Suppressor macrophage treated with lipopolysaccharide for 1 hour (primary cell): ENCODE measurements around the gene RNF144B.
"Not testable (repeated sequence)": the region's sequence is repeated elsewhere in the genome, so short reads cannot be mapped to it uniquely, and the experiment has no call there.

Experiments
- DNase-seq, 3 donors: peaks; one replicate each; pipeline ENCODE4 v3.0.0-alpha.2; 2020 to 2022

The RNF144B gene

DNA sequence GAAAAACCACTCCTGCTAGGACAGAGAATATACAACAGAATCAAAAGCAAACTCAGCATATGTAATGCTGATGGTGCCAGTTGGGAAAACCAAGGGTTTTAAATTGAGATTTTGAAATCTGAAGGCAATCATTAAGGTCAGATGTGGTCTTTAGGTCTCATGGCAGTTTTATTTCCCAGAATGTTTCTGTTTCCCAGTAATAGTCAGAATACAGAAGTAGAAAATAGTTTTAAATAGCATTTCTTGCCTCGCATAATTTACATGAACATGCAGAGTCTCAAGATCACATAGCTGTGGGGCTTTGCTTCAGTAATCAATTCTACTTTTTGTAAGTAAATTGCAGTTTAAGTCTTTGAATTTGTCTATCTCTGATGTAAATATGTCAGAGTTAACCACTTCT is 58.1 kb downstream of the RNF144B start:
- DNase-seq, result peak; percentile 36 to 86 (median 71)

DNA sequence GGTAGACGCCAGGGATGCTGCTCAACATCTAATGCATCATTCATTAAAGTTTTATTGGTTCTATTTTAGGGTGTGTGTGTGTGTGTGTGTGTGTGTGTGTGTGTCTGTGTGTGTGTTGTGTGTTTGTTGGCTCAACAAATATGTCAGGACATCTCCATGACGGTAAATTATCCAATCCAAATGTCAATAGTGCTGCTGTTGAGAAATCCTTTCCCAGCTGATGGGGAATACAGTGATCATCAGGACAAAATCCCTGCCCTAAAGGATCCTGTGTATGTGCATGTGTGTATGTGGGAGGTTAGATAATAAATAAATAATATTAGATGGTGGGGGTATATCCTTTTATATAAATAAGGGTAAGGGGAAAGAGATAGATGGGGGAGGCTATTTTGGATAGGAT is 59.6 kb downstream of the RNF144B start:
- no peak for DNase-seq

DNA sequence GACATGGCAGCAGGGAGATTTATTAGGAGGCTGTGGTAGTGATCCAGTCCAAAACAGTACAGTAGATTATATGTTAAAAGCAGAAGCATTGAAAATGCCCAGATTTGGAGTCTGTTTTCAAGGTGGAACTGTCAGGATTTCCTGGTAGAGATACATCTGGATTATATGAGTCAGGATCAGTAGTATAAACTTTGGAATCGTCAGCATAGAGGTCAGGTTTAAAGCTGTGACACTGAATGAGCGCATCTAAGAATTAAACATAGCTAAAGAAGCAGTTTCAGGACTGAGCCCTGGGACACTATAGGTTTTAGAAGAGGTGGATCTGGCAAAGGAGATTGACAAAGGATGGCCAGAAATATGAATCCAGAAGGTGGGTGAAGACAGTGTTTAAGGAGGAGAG is 60.4 kb downstream of the RNF144B start:
- no peak for DNase-seq

DNA sequence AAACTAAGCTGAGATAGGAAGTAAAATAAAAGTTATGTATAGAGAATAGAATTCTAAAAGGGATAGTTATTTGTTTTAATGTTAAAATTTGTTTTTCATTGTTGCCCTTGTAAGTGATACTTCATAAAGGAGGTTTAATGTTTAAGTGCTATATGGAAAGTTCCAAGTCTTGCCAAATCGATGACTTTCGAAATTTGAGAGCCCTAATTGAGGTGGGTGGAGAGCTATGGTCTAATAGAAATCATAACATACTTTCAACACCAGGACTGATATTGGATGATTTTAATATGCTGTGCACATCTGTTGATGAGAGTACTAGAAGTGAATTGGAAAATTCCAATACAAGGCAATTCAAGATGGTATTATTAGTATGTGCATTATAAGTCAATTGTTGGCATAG is 64.6 kb downstream of the RNF144B start:
- DNase-seq, result peak; percentile 43 to 65 (median 60)

DNA sequence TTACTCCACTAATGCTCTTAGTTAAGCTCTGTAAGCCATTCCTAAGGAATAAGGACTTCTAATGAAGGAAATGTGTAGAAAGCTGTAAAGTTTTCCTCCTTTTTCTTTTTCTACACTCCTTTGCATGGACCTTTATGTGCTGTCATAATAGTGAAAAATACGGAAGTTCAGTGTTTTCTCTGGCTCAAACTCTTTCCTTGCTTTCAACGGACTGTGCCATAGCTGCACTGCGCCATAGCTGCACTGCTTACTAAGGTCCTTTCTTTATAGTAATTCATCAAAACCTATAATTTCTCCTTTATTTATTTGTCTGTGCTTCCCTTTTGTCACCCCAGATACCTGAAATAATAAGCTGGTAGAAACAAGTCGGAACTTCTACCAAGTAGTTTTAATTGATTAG is 67.3 kb downstream of the RNF144B start:
- no peak for DNase-seq

DNA sequence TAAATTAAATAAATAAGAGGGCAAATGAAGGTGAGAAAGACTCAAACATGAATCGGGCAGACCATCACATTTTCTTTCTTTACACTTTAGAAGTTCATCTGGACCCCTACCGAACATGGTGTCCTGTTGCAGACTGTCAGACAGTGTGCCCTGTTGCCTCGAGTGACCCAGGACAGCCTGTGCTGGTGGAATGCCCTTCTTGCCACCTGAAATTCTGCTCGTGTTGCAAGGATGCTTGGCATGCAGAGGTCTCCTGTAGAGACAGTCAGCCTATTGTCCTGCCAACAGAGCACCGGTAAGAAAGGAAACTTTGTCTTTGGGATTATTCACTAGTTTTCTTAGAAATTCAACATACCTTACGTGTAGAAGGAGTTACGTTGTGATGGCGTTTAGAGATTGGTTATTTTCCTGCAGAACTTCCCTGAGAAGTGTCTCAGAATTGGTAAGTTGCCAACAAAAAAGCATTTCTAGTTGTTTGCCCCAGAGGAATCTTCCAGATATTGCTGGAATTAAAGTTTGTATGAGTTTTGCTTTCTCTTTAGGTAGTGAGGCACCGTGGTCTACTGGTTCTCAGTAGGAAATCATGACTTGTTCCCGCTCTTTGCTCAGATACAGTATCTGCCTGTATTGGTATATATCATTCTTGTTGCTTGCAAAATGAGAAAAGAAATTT is 70.1 kb downstream of the RNF144B start:
- peak in 1 of 3 donors; percentile 36 for DNase-seq

DNA sequence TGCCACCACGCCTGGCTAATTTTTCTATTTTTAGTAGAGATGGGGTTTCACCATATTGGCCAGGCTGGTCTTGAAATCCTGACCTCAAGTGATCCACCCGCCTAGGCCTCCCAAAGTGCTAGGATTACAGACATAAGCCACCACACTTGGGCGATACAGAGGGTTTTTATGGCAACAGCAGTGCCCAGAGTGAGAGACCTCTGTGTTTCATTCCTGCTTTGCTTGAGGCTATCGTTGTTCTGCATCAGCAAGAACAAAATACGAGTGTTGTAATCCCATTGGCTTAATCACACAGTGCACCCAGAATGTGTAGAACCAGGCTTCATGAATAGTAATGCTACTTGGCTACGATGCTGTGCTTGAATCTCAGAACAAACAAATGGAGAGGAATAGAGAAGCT is 70.9 kb downstream of the RNF144B start:
- not testable (repeated sequence) for DNase-seq

DNA sequence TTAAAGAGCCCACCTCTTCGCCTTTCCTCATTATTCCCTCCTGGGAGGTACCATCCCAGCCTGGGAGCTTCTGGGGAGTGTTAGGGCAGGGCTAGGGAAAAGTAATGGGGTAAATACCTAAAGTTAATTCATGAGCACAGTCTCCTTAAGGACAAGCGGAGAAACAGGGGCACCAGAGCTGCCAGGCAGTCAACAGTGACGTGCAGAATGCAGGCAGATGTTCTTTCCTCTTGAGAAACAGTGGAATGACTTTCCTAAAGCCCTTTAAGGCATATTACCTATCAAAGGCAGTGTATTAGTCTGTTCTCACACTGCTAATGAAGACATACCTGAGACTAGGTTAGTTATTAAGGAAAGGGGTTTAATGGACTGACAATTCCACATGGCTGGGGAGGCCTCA is 76.3 kb downstream of the RNF144B start:
- no peak for DNase-seq

DNA sequence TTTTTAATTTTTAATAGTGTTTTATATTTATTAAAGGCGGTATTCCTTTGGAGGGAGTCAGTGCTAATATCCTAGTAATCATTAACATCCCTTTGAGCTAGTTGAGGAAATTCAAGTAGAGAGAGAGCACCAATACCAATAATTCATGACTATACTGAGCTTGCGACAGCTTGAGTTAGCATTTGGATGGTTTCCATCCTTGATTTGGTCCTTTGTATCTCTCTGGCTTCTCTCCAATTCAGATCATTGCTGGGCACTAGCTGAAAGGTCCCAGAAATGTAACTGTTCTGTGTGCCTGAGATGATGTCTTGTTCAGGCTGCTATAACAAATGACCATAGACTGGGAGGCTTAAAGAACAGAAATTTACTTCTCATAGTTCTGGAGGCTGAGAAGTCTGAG is 77.0 kb downstream of the RNF144B start:
- no peak for DNase-seq

DNA sequence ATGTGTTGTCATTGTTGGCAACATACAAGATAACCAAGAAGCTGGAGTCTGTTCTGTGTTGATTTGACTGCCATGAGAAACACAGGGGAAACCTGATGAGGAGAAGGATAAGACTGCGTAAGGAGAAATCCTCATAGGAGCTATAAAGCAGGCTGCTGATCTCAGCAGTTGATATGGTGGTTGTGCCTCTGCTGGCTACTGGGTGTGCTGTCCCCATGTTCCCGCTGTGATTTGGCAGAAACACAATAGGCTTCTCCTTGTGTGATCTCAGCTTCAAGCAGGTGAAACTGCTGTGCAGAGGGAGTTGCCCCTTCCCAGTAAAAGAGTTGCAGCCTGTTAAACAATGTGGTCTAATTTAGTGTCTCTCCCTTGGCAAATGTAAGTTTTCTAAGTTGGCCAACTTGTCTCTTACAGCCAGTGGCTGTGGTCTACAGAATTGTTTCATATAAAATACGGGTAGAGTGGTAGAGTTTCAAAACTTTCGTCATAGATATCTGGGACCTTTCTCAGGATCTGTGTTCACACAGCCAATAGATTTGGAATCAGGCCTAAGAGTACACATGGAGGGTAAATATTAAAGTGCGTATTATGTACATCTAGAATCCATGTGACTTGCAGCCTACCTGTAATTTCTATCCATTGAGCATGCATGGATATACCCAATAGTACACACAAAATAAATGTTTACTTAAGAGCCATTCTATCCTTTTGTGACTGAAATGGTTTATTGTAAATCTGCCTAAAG is 78.4 kb downstream of the RNF144B start:
- no peak for DNase-seq

DNA sequence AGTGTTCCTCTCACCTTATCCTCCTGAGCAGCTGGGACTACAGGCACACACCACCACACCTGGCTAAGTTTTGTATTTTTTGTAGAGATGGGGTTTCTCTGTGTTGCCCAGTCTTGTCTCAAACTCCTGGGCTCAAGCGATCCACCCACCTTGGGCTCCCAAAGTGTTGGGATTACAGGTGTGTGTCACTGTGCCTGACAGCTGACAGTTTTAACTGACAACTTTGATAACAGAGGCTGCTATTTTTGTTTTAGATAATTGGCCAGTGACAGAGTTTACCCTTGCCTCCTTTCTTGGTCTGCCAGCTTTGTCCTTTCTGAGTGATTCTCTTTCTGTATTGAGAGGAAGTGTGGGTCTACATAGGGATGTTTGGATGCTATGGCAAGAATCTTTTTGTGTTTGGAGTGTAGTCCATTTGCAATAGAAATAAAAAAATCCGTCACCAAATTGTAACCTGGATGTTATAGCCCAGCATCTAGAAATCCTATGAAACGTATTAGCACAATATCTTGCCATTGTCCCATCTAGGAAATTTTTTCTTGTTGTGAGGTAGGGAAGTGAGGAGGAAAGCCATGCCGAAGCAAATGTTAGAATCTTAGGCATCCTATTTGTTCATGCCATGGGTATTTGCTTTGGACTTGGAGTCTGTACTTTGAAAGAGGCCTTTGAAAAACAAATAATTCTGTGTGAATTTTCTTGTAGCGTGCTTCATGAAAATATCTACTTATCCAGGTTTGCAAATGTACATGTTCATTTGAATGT is 80.8 kb downstream of the RNF144B start:
- no peak for DNase-seq

DNA sequence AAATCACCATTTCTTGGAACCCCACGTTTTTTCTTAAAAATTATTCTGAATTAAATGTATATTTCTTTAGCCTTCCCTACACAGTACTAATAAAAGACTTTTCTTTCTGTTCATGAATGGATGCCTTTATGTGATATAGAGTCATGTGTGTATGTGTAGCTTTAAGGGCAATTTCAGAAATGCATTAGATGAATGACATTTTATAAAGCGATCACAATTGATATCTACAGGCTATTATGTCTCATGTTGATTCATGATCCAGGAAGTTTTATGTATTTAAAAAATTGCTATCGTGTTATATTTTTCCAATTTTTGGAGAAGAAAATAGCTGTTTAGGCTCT is 81.3 kb downstream of the RNF144B start:
- no peak for DNase-seq

DNA sequence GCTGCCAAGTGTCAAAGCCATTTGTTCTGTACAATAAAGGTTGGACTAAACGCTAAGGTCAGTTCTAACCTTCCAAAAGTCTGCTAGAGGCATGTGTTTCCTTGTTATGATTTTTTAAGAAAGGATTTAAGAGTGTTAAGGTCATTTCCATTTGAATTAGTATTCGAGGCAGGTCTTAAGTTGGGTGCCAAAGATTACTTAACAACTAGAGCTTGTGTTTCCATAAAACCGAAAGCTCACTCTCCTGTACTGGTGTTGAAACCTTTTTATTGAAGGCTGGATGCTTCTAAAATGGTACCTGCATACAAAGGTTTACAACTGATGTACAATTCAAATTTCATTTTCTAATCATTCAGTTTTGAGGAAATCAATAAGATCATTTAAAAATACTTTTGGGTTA is 82.4 kb downstream of the RNF144B start:
- no peak for DNase-seq

DNA sequence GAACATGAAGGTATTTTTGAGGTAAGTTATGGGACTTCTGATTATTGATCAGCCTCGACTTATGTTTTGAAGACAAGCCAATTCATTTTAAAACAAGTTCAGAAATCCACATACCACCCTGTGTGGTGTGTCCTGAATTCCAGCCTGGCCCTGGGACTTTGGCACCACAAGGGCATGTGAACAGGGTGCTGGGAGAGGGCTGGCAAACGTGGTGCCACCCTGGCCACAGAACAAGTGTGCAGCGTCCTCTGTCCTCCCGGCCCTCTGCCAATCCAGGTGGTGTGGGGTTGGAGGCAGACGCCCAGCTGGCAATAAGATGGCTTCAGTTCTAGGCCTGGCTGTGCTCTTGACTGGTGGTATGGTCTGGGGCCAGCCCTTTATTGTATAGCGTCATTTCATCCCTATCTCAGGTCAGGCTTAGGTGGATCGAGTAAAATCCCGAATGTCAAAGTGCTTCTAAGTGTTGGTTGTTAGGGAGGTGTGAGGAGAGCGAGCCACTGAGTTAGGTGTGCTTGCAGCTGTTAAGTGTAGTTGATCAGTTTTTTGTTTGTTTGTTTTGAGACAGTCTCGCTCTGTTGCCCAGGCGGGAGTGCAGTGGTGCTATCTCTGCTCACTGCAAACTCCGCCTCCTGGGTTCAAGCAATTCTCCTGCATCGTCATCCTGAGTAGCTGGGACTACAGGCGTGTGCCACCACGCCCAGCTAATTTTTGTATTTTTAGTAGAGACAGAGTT is 84.2 kb downstream of the RNF144B start:
- no peak for DNase-seq

DNA sequence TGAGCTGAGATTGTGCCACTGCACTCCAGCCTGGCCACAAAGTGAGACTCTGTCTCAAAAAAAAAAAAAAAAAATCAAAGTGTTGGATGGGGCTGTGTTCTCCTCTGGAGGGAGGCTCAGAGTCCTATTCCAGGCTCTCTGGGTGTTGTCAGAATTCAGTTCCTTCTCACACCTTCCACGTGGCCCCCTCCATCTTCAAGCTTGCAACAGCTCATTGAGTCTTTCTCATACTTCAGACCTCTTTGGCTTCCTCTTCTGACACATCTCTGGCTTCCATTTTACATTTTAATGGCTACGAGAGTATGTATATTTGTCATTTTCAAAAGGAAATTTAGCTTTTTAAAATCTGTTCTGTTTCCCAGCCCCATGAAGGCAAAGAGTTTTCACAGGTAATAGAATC is 85.8 kb downstream of the RNF144B start:
- peak; percentile 40 to 45 (median 43) for DNase-seq

DNA sequence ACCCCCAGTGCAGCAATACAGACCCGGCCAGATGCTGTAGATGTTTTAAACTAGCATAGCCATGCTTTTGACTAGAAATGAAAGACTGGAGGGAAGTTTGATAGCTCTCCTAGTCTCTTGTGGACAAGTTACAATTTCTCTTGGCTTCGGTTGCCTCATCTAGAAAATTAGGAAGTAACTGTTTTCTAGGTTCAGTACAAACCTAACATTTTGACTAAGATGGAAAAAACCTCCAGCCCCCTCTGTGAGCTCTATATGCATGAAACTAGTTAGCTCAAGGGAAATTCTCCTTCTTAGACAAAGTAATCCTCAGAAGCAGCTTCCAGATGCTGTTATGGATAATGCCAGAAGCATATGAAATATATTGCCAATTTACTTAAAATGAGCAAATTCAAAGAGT is 86.6 kb downstream of the RNF144B start:
- peak; percentile 65 to 79 (median 78) for DNase-seq

DNA sequence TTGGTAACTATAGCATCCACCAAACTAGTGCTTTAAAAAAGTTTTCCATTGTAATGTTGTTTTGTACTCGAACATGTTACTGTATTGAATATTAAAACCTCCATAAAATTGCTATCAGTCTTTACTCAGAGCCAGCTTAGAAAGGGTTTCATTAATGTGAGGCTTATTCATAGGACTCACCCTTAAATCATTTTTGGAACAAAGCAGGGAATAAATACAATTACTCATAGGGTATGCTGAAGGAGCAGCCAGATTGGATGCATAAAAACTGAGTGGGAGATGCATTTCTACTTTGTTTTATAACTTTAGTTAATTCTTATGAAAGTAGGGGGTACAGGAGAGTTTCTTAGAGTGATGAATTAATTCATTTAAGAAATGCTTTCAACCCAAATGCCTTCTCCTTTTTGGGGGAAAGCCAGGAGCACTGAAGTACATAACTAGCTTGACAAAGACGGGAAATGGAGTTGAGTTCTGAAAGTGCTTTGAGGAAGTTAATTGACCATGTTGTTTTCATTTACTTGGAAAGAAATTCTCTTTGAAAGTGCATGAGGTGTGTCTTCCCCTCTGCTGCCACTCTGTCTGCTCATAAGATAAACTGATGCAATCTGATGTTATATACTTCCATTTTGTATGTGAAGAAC is 90.3 kb downstream of the RNF144B start:
- peak; percentile 54 to 87 (median 73) for DNase-seq

DNA sequence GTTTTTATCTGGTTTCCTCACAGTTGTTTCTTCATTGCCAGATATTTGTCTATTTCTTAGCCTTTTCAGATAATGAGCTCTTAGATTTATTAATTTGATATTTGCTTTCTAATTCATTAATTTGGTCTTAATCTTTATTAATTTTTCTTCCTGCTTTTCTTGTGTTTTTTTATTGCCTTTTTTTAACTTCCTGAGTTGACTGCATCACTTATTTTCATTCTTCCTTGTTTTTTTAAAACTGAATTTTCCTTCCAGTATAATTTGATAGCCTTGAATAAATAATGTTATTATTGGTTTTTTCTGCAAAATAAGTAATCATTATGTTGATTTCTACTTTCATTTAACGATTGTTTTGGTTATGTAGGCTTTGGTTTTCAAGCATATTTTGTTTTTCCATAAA is 91.5 kb downstream of the RNF144B start:
- DNase-seq, result no peak

DNA sequence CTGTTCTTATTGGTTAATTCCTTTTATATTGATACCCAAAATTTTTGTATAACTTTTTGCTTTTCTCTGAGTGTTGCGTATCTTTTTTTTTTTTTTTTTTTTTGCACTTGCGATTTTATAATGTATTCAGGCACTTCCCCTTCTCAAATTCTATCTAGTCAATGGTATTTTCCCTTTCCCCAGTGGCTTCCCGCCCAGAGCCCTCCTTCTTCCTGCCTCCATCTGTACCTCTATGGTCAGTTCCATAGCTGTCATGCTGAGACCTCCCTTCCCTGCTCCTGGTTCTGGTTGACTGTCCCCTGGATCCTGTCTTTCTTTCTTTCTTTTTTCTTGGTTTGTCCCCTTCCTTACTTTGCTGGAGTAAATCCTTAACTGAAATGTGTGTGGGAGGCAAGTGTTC is 94.7 kb downstream of the RNF144B start:
- peak in 2 of 3 donors; percentile 36 to 64 for DNase-seq

DNA sequence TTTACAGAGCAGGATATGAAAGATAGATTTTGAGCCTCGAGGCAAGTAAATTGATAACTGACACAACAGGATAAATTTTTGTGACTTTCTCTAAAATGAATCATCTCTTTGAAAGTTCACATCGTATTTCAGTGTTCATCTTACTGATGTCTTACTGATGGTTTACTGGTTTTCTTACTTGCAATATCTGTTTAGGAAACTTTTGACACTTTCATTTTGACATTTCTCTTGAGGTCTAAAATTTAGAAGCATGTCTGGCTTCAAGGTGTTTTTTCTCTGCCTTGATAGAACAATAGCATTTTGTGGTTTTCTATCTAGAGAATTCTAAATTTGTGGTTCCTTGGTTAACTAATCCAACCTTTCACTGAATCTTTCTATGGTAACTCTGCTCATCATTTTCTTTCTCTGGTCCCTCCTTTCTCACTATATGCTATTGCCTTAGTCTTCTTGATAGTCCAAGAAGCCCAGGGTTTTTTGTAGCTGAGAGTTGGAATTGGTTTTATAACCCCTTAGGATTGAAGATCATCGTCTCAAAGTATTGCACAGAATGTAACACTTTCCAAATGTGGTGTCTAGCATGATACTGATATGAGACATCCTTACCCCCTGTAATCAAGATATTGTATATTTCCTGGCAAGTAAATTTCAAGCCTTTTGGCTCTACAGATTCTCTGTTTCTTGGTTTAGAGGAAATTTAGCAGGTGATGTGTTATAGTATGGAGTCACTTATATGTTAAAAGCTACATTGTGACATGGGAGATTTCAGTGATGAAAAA is 98.7 kb downstream of the RNF144B start:
- no peak for DNase-seq

DNA sequence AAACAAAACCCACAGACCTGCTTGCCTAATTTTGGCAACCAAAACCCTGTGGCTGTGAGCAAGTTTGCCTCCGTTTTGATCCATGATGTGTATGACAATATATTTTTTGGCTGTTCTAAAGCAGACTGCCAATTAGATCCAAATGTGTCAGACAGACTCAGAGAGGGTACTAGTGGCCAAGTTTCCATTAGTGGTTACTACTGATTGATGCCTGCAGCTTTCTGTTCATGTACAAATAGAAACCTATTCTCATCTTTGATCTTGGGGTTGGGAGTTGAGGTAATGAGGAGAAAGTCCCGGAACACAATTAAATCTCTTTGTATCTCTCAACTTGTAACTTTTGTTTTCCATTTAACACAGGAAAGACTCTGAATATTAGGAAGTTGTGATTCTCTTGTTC is 100.9 kb downstream of the RNF144B start:
- no peak for DNase-seq
